GM18861 (cell line): ENCODE data around the gene HIGD1C.

Experiments
- ATAC-seq: cut with Tn5 transposase; IDR thresholded peaks from one replicate; pipeline ENCODE4 v1.9.1; 2021; ENCODE audit not compliant: unreplicated experiment

The HIGD1C gene

GRCh38 chr12:50981319-50982239 is 29.2 kb downstream of the HIGD1C start:
- ATAC-seq: no peak

- ATAC-seq: no peak
Observed at GRCh38 chr12:50984586-50985298, 32.4 kb downstream of the HIGD1C start.

- no peak for ATAC-seq
Observed at GRCh38 chr12:50985322-50985721, 33.0 kb downstream of the HIGD1C start.

GRCh38 chr12:50986966-50987737 is 34.8 kb downstream of the HIGD1C start:
- ATAC-seq: no peak

- ATAC-seq: no peak
Observed at GRCh38 chr12:50988051-50988450, 35.7 kb downstream of the HIGD1C start.

- no peak for ATAC-seq
Observed at GRCh38 chr12:50988871-50989270, 36.5 kb downstream of the HIGD1C start.

- no peak for ATAC-seq
Observed at GRCh38 chr12:50990147-50990727, 37.9 kb downstream of the HIGD1C start.

GRCh38 chr12:50990791-50991190 is 38.4 kb downstream of the HIGD1C start:
- ATAC-seq: no peak

GRCh38 chr12:50991291-50991690 is 38.9 kb downstream of the HIGD1C start:
- ATAC-seq: no peak

- no peak for ATAC-seq
Observed at GRCh38 chr12:50992819-50993218, 40.5 kb downstream of the HIGD1C start.

GRCh38 chr12:50999093-50999492 is 46.7 kb downstream of the HIGD1C start:
- ATAC-seq: no peak

GRCh38 chr12:51000245-51000644 is 47.9 kb downstream of the HIGD1C start:
- ATAC-seq: no peak

- no peak for ATAC-seq
Observed at GRCh38 chr12:51001799-51002198, 49.5 kb downstream of the HIGD1C start.

- no peak for ATAC-seq
Observed at GRCh38 chr12:51004504-51004903, 52.2 kb downstream of the HIGD1C start.

- ATAC-seq: no peak
Observed at GRCh38 chr12:51005030-51005429, 52.7 kb downstream of the HIGD1C start.

GRCh38 chr12:51005671-51006070 is 53.3 kb downstream of the HIGD1C start:
- ATAC-seq: no peak

GRCh38 chr12:51008329-51009055 is 56.1 kb downstream of the HIGD1C start:
- no peak for ATAC-seq

- no peak for ATAC-seq
Observed at GRCh38 chr12:51009056-51009440, 56.7 kb downstream of the HIGD1C start.

- ATAC-seq: no peak
Observed at GRCh38 chr12:51011955-51012354, 59.6 kb downstream of the HIGD1C start.

- ATAC-seq: no peak
Observed at GRCh38 chr12:51012570-51013236, 60.4 kb downstream of the HIGD1C start.
